AG09309 (cell line): ENCODE results near the gene SPINT3.

ENCODE experiments used
- DNase-seq: peaks from one replicate; pipeline ENCODE4 v3.0.0-alpha.2; 2010; ENCODE audit warnings: low read depth
- H3K4me3 ChIP-seq: 2 replicates; pipeline ENCODE4 v1.5.1; 2011; ENCODE audit warnings: mild to moderate bottlenecking, low read depth, low read length, moderate library complexity; ENCODE audit not compliant: control insufficient read depth
- TF ChIP-seq, protein P1 (sequence below): IDR thresholded peaks from 2 replicates; pipeline ENCODE4 v1.5.1; 2011; ENCODE audit warnings: mild to moderate bottlenecking, low read depth, low read length, inconsistent platforms; ENCODE audit not compliant: insufficient read depth, control insufficient read depth; ENCODE audit errors: missing control alignments

SPINT3 gene

DNA sequence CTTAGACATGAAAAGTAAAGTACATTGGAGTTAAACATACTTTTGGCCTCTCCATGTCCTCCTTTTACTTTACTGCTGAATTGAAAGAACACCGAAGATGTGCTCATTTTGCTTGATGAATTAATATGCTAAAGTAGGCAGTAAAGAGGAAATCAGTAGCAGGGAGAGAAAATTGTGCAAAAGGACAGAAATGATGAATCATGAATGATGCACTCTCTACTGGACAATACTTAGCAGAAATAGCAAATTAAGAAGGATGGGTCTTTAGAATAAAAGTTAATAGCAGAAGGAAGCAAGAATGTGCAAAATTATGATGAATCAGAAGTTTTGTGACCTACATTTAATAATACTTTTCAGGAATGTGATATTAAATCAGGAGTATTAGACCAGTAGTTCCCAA, 8.4 kb upstream of the SPINT3 start:
- TF ChIP-seq, protein P1, sequence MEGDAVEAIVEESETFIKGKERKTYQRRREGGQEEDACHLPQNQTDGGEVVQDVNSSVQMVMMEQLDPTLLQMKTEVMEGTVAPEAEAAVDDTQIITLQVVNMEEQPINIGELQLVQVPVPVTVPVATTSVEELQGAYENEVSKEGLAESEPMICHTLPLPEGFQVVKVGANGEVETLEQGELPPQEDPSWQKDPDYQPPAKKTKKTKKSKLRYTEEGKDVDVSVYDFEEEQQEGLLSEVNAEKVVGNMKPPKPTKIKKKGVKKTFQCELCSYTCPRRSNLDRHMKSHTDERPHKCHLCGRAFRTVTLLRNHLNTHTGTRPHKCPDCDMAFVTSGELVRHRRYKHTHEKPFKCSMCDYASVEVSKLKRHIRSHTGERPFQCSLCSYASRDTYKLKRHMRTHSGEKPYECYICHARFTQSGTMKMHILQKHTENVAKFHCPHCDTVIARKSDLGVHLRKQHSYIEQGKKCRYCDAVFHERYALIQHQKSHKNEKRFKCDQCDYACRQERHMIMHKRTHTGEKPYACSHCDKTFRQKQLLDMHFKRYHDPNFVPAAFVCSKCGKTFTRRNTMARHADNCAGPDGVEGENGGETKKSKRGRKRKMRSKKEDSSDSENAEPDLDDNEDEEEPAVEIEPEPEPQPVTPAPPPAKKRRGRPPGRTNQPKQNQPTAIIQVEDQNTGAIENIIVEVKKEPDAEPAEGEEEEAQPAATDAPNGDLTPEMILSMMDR = no peak
- no peak for DNase-seq
- H3K4me3 ChIP-seq = no peak overlapping the region

DNA sequence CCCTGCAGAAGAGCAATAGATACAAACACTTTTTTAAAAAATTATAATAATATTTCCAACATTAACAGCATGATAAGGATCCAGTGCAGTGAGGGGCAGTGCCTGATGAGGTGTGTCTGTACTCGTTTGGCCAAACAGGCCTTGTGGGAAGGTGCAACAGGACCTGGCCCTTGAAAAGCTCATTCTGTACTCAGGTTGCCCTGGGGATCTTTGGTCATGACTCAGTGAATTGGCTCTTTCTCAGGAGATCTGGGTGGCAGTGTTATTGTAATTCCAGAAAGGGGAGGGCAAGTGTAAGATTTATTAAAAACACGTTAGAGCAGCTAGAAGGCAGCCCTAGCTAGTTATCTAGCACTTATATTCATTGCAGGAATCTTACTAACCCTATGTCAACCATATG, 2.9 kb upstream of the SPINT3 start:
- no peak for DNase-seq
- TF ChIP-seq, protein P1 = no peak

DNA sequence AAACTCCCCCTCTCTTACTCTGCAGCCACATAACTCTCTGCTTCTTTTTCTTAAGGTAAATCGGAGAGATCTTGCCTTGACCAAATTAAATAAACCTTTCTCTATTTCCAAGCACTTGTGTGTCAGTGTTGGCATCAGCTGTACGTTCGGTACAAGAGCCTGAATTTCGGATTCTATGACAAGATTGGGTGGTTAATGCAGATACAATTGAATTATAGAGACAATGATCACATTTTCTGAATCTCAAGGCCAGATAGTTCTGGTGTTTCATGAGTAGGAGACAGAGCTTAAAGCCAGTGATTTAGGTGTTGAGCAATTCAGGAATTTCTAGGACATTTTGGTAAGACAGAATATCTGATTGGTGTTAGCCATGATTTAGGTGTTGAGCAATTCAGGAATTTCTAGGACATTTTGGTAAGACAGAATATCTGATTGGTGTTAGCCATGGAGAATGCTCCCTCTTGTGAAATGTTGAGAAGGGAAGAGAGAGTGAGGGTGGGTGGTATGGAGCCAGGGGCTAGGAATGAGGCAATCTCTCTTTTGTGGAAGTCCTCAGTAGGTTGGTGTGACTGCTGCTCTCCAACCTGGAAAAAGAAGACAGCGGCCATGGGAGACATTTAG, 5.1 kb downstream of the SPINT3 start:
- no peak for DNase-seq
- no peak overlapping the region for H3K4me3 ChIP-seq
- TF ChIP-seq, protein P1 = no peak

More for the DNA sequence above, 2.9 kb upstream of the SPINT3 start:
- H3K4me3 ChIP-seq = no peak overlapping the region

DNA sequence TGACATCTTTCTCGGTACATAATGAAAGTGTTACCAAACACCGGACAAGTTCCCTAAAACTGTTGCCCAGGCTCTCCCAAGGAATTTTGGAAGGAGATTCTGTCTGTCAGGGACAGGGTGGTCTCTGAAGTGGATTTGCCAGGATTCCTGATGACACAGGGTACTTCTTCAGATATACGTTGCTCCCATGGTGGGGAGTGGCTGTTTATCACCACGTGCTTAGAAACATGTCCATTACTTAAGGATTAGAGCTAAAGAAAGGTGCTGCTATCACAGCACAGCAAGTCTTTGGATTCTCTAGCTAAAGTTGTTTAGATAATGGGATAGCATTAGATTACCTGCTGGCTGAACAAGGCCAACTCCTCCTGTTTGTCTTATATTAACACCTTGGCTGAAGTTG, 6.3 kb downstream of the SPINT3 start:
- TF ChIP-seq, protein P1 = no peak
- no peak for DNase-seq
- no peak overlapping the region for H3K4me3 ChIP-seq

DNA sequence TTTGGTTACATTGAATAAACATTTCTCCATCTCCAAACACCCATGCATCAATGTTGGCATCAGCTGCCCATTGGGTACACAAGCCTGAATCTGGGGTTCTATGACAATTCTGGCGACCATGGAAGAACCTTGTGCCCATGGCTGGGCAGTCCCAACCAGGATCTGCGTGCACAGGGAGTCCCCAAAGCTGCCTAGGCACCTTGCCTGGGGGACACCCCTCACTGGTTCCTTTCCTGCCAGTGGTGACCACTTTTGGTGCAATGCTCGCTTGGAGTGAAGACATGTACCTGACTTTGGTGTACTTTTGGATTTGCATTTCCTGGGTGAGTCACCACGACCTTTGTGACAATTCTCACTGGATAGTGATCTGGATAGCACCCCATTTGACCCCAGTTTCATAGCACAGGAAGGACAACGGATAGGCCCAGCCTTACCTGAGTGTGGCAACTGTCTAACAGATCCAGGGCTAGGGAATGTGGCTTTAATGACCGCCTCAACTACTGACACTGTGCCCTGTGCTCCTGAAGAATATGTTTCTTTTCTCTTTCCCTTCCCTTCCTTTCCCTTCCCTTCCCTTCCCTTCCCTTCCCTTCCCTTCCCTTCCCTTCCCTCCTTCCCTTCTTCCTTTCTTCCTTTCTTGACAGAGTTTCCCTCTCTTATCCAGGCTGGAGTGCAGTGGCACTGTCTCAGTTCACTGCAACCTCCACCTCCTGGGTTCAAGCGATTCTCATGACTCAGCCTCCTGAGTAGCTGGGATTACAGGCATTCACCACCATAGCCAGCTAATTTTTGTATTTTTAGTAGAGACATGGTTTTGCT, 7.1 kb downstream of the SPINT3 start:
- no peak overlapping the region for H3K4me3 ChIP-seq
- TF ChIP-seq, protein P1 = no peak
- no peak for DNase-seq

DNA sequence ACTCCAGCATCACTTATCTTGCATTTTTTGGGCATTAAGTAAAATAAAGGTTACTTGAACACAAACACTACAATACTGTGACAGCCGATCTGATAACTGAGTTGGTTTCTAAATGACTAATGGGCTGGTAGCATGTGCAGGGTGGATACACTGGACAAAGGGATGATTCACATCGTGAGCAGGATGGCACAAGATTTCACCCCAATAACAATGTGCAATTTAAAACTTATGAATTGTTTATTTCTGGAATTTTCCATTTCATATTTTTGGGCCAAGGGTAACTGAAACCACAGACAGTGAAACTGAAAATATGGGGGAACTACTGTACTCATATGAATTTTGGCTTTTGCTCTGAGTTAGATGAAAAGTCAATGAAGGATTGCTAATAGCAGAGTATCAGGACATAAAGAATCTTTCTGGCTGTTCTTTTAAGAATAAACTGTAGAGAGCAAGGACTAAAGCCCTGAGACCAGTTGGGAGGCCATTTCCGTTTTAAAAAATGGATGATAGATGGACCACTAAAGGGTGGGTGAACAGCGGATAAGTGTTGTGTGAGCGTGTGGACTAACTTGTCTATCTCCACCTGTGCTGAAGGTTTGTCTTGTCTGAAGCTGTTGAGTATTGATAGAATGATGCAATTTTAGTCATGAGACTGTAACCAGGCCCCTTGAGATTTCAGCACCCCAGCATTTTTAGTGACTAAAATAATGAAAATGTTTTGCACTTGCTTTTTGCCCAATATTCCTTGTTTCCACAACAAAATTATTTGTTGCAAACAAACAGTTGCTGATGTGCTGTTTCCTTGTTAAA, 8.2 kb downstream of the SPINT3 start:
- H3K4me3 ChIP-seq = no peak overlapping the region
- DNase-seq = no peak
- TF ChIP-seq, protein P1 = no peak
